ENCODE results near the gene PRICKLE1.
"Not testable (repeated sequence)": the region's sequence is repeated elsewhere in the genome, so short reads cannot be mapped to it uniquely, and the experiment has no call there.

Gene PRICKLE1

GRCh38 chr12:42552822-42553221 lies 36.7 kb downstream of the PRICKLE1 start:
- DNase-seq = no peak

DNA sequence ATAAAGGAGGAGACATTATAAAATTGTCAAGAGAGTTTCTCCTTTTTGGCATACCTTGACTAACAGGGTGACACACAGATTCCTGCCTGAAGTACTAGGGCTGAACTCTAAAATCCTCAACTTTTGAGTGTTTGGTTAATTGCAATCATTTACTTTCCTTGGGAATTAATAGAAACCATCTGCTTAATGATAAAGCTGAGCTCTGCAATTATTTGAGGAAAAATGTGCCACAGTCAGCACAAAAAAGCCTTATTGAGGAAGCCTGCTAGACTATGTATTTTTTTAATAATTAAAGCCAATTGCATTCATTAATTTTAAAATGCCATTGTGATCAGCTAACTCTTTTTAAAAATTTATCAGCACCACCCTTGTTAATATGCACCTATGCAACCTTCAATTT lies 38.7 kb downstream of the PRICKLE1 start:
- no peak for DNase-seq

- DNase-seq = no peak
Observed at GRCh38 chr12:42546709-42547108, 42.8 kb downstream of the PRICKLE1 start.

GRCh38 chr12:42541965-42542364 lies 47.6 kb downstream of the PRICKLE1 start:
- DNase-seq = no peak

- not testable (repeated sequence) for DNase-seq
Observed at GRCh38 chr12:42541308-42541707, 48.2 kb downstream of the PRICKLE1 start.

- no peak for DNase-seq
Observed at GRCh38 chr12:42539696-42540095, 49.9 kb downstream of the PRICKLE1 start.

- no peak for DNase-seq
Observed at GRCh38 chr12:42538203-42538602, 51.3 kb downstream of the PRICKLE1 start.

- no peak for DNase-seq
Observed at GRCh38 chr12:42534184-42534838, 55.2 kb downstream of the PRICKLE1 start.

- no peak for DNase-seq
Observed at GRCh38 chr12:42530284-42530683, 59.3 kb downstream of the PRICKLE1 start.

DNA sequence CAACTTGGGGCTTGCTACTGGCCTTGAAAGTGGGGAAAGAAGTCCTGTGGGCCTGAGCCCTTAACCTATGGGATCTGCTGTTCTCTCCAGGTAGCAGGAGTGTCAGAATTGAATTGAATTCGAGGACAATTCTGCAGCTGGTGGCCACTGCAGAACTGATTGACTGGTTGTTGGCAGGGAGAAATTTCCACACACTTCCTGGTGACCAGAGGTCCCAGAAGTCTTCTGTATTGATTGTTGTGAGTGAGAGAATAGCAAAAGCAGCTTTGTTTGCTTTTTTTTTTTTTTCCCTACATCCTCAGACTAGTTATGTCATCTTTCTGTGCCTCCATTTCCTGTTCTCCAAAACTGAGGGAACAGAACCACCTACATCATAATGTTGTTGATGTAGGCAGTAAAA lies 64.1 kb downstream of the PRICKLE1 start:
- no peak for DNase-seq

GRCh38 chr12:42524716-42525115 lies 64.8 kb downstream of the PRICKLE1 start:
- no peak for DNase-seq

DNA sequence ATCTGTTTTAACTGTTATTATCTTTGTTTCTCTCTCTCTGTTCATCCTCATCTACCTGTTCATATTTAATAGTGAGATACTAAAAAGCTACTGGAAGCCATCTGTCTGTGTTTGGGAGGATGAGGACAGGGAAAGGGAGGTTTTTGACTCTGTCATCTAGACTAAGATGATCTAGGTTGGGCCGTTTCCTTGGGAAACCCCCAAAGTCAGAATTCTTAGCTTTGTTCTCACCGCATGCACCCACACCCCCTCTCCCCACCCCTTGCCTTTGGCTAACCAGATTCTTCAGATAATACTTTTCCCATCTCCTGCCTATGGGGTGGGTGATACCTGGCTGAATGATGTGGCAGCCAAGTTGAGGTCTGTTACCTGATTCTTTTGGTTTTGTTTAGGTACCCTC lies 73.0 kb downstream of the PRICKLE1 start:
- no peak for DNase-seq

- no peak for DNase-seq
Observed at GRCh38 chr12:42511656-42512055, 77.9 kb downstream of the PRICKLE1 start.

GRCh38 chr12:42510823-42511222 lies 78.7 kb downstream of the PRICKLE1 start:
- DNase-seq = no peak

GRCh38 chr12:42508913-42509460 lies 80.6 kb downstream of the PRICKLE1 start:
- DNase-seq = no peak

DNA sequence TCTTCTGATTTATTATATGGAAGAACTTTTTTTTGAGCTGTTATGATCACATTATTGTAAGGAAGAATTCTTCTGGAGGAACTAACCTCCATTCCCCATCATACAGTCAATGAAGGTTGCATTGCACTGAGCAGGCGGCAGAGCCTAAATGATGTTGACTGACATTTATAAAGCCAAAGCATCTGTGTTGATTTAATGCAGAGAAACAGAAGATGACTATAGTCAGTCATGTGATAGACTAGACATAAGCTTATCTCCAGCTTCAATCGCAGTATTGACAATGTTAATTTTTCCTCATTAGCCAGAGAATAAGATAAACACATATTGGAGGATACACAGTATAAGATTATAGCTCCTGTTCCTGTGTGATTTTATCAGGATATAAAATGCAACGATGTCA lies 82.0 kb downstream of the PRICKLE1 start:
- no peak for DNase-seq

DNA sequence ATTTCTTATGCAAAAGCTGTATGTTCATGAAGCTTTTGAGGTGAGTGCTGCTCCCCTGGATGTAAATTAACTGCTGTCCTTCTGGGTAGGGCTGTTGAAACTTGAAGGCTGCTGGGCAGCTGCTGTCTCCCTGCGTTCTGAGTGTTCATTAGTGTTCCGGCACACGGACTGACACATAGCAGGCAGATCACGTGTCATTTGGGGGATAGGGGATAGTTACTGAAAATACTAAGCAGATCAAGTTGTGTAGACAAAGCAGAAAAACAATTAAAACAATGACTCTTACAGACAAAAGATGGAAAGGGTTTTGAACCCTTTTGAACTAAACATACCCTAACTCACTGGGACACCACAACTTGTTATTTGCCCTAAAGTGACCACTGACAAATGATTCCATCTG lies 82.5 kb downstream of the PRICKLE1 start:
- DNase-seq = no peak

- no peak for DNase-seq
Observed at GRCh38 chr12:42504049-42504448, 85.5 kb downstream of the PRICKLE1 start.

GRCh38 chr12:42502682-42503081 lies 86.9 kb downstream of the PRICKLE1 start:
- no peak for DNase-seq

DNA sequence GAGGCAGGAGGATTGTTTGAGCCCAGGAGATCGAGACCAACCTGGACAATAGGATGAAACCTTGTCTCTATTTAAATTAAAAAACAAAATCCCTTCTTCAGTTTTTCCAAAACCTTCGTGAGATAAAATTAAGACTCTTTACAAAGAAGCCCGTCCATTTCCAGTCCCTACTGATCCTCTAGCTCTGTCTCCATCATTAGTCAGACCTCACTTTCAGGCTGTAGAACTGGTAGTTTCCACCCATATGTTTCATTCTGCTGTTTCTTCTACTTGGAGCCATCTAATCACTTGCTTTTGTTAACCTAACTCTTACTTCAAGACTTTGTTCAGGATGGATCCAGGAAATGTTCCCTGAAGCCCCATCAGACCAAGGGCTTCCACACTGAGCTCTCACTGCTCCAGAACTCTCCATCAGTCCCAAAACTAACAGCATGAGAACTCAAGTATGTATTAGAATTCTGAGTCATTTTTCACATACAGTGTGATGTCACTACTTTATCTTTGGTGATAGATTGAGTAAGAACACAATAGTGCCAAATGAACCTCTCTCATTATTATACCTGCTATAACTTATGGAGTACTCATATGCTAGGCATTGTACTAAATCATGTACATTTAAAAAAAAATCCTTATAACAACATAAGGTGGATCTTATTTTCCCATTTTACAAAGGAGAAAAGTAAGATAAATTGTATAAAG lies 90.8 kb downstream of the PRICKLE1 start:
- DNase-seq = no peak

GRCh38 chr12:42496886-42497285 lies 92.7 kb downstream of the PRICKLE1 start:
- no peak for DNase-seq

- DNase-seq = no peak
Observed at GRCh38 chr12:42495244-42495643, 94.3 kb downstream of the PRICKLE1 start.

DNA sequence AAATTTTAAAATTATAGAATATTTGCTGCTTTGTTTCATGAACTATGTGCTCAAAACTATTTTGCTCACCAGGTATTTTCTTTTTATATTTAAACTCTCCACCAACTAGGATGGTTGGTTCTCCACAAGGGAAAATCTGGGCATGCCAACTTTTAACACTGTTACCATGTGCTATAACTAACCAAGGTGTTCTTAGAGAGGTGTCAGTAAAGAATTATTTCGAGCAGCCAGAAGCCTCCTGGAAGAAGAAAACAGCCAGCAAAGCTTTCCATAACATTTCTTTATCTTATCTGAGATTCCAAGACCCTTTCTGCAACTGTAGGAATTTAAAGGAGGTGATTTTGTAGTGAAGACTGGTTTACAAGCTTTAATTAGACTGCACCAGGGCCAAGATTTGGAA lies 97.3 kb downstream of the PRICKLE1 start:
- no peak for DNase-seq

- DNase-seq = no peak
Observed at GRCh38 chr12:42490261-42490842, 99.2 kb downstream of the PRICKLE1 start.

Data from amniotic stem cell (primary cell).